Right atrium auricular region (tissue), 2 donors: ENCODE data around the gene PIWIL1. TPM values are rescaled to one million over a fixed set of nuclear protein-coding genes. Genes with fewer than 3 reads are reported as not detected.

Experiments
- DNase-seq: peaks from one replicate; pipeline ENCODE4 v3.0.0-alpha.2; 2019; ENCODE audit warnings: low spot score
- H3K27ac ChIP-seq, 2 donors: fragments of 200-600 bp; sonication (generic); 1 replicate in 1 of 2; 2 replicates in 1 of 2; pipeline ENCODE4 v1.5.1; 2016 to 2019
- H3K27me3 ChIP-seq, 2 donors: fragments of 200-600 bp; sonication (generic); one replicate each; pipeline versions ENCODE4 v1.5.1 to v1.6.0; 2017 to 2019
- H3K36me3 ChIP-seq: fragments of 200-600 bp; sonication (generic); one replicate; pipeline ENCODE4 v1.5.1; 2016
- H3K4me1 ChIP-seq, 2 donors: fragments of 200-600 bp; sonication (generic); one replicate each; pipeline versions ENCODE4 v1.5.1 to v1.6.0; 2017 to 2019
- H3K4me3 ChIP-seq, 2 donors: fragments of 200-600 bp; sonication (generic); 1 replicate in 1 of 2; 2 replicates in 1 of 2; pipeline ENCODE4 v1.5.1; 2017 to 2019; ENCODE audit warnings: mild to moderate bottlenecking in 1 of 2, moderate library complexity in 1 of 2
- H3K9me3 ChIP-seq, 2 donors: fragments of 200-600 bp; sonication (generic); one replicate each; pipeline ENCODE4 v1.5.1; 2019
- CTCF ChIP-seq, 2 donors: fragments of 200-600 bp; sonication (generic); IDR thresholded peaks; one replicate each; pipeline ENCODE4 v1.5.1; 2019; ENCODE audit warnings: antibody characterized with exemption in 2 of 2
- total RNA-seq, 2 donors: library from RNA; depleted of rRNA; stranded (reverse); fragments of >200 nt; gene quantifications; one replicate each; pipeline ENCODE4 v1.1.0, GENCODE V29; 2016

The PIWIL1 gene
- total RNA-seq, 2 donors from 2014 or later, result not detected

DNA sequence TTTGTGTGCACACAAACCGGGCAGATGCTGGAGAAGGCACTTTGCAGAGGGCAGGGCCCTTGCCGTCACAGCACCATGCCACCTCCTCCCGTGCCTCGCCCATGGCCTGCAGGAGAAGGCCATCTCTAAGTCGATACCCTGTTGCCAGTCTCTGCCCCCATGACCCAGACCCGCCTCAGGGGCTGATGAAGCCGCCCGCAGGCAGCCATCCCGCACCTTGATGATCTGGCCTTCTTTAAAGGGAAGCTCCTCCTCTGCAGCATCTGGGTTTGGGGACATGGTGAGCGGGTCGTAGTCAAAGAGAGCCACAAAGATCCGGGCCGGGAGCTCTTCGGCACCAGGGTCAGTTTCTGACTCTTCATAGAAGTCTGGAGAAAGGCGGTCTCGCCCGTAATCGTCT lies 76.2 kb downstream of the PIWIL1 start:
- Histone ChIP-seq H3K4me3 (no peak overlapping the region), H3K27ac (no peak overlapping the region), H3K9me3 (no peaks in the 10 kb centered on the region), H3K4me1 (no peaks in the 10 kb centered on the region), H3K27me3 (no peaks in the 10 kb centered on the region), H3K36me3 (no peaks in the 10 kb centered on the region)
- TF ChIP-seq CTCF (IDR thresholded peaks at IDR 0.05), result no peak
- DNase-seq, result peak; percentile 26

- Histone ChIP-seq H3K27ac (no peak overlapping the region), H3K4me3 (no peak overlapping the region), H3K27me3 (no peaks in the 10 kb centered on the region), H3K9me3 (no peaks in the 10 kb centered on the region), H3K4me1 (no peaks in the 10 kb centered on the region), H3K36me3 (no peaks in the 10 kb centered on the region)
- DNase-seq, result peak; percentile 38
- no peak for TF ChIP-seq CTCF (IDR thresholded peaks at IDR 0.05)
Measured at GRCh38 chr12:130414381-130414780, 76.7 kb downstream of the PIWIL1 start.

GRCh38 chr12:130418251-130418650 lies 80.6 kb downstream of the PIWIL1 start:
- Histone ChIP-seq H3K36me3 (no peaks in the 10 kb centered on the region), H3K9me3 (no peaks in the 10 kb centered on the region), H3K4me1 (no peaks in the 10 kb centered on the region), H3K4me3 (no peak overlapping the region), H3K27me3 (no peaks in the 10 kb centered on the region), H3K27ac (no peak overlapping the region)
- no peak for TF ChIP-seq CTCF (IDR thresholded peaks at IDR 0.05)
- DNase-seq, result peak; percentile 21

GRCh38 chr12:130419116-130419515 lies 81.4 kb downstream of the PIWIL1 start:
- DNase-seq, result peak; percentile 23
- no peak overlapping the region for H3K27ac ChIP-seq
- H3K27me3 ChIP-seq, result no peaks in the 10 kb centered on the region
- no peaks in the 10 kb centered on the region for H3K36me3 ChIP-seq
- H3K4me3 ChIP-seq, result no peak overlapping the region
- no peak for TF ChIP-seq CTCF (IDR thresholded peaks at IDR 0.05)
- no peaks in the 10 kb centered on the region for H3K4me1 ChIP-seq
- H3K9me3 ChIP-seq, result no peaks in the 10 kb centered on the region

GRCh38 chr12:130420071-130420470 lies 82.4 kb downstream of the PIWIL1 start:
- no peak overlapping the region for H3K27ac ChIP-seq
- TF ChIP-seq CTCF (IDR thresholded peaks at IDR 0.05), result no peak
- no peaks in the 10 kb centered on the region for H3K4me1 ChIP-seq
- H3K27me3 ChIP-seq, result no peaks in the 10 kb centered on the region
- DNase-seq, result no peak
- no peak overlapping the region for H3K4me3 ChIP-seq
- H3K9me3 ChIP-seq, result no peaks in the 10 kb centered on the region
- no peaks in the 10 kb centered on the region for H3K36me3 ChIP-seq

DNA sequence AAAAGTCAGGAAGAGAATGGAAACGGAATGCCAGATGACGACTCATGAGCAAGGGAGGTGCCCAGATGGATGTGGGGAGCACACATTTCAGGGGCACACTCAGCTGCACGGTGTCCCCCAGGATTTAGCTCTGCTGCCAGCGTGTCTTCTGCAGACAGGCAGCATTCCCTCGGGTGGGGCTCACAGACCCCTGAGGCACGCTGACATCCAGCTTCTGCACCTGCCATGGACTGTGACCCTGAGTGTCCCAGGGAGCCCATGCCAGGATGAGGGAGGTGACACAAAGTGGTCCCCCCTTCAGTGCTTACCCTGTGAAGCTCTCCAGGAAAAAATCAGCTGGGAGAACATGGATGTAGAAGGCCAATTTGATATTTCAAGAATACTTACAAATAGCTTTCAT lies 84.2 kb downstream of the PIWIL1 start:
- no peaks in the 10 kb centered on the region for H3K27me3 ChIP-seq
- H3K27ac ChIP-seq, result no peak overlapping the region
- H3K4me3 ChIP-seq, result no peak overlapping the region
- no peak for DNase-seq
- H3K36me3 ChIP-seq, result no peaks in the 10 kb centered on the region
- H3K9me3 ChIP-seq, result no peaks in the 10 kb centered on the region
- no peaks in the 10 kb centered on the region for H3K4me1 ChIP-seq
- no peak for TF ChIP-seq CTCF (IDR thresholded peaks at IDR 0.05)
